Measurements from ENCODE around the gene TESK2.
"Not testable (repeated sequence)": the region's sequence is repeated elsewhere in the genome, so short reads cannot be mapped to it uniquely, and the experiment has no call there.

TESK2 gene, protein sequence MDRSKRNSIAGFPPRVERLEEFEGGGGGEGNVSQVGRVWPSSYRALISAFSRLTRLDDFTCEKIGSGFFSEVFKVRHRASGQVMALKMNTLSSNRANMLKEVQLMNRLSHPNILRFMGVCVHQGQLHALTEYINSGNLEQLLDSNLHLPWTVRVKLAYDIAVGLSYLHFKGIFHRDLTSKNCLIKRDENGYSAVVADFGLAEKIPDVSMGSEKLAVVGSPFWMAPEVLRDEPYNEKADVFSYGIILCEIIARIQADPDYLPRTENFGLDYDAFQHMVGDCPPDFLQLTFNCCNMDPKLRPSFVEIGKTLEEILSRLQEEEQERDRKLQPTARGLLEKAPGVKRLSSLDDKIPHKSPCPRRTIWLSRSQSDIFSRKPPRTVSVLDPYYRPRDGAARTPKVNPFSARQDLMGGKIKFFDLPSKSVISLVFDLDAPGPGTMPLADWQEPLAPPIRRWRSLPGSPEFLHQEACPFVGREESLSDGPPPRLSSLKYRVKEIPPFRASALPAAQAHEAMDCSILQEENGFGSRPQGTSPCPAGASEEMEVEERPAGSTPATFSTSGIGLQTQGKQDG

DNA sequence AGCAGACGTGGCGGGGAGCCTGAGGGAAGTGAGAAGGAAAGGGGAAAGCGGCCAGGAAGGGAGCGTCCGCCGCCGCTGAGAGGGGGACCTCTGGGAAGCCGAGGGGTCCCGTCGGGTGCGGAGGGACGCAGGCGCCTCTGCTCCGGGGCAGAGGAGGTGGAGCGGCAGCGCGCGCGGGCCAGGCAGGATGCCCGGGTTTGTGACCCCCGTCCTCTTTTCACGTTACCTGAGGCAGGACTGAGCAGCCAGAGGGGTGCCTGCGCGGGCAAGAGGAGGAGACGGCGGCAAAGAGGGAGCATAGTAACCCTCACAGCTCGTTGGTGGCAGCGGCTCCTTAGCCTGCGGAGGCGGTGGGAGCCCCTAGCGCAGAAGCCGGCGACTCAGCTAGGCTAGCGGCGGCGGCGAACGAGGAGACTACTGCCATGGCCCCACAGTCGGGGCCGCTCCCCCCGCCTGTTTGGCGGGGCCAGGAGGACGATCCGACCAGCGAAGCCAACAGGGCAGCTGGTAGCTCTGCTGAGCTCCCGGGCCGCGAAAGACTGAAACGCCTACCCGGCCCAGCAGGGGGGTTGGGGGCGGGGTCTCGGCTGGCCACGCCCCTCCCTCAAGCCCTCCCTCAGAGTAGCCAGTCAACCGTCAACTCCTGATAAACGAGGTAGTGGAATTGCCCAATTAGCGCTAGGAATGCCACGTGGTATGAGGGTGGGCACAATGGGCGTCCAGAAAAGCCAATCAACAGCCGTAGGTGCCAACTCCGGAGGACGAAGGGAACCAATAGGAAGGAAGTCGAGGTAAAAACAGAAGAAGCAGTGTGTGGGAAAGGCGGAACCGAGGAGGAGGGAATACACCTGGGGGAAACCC lies at the start of gene TESK2:
Gene TESK2, minus strand, starts transcription at position 538 of the 861 bp plus-strand sequence. CDS start 33,378 bp downstream, outside the sequence.
- DNase-seq, result peak; percentile 95 to 97

GRCh38 chr1:45536886-45537285 lies 45.9 kb upstream of the TESK2 start:
- DNase-seq, result no peak

DNA sequence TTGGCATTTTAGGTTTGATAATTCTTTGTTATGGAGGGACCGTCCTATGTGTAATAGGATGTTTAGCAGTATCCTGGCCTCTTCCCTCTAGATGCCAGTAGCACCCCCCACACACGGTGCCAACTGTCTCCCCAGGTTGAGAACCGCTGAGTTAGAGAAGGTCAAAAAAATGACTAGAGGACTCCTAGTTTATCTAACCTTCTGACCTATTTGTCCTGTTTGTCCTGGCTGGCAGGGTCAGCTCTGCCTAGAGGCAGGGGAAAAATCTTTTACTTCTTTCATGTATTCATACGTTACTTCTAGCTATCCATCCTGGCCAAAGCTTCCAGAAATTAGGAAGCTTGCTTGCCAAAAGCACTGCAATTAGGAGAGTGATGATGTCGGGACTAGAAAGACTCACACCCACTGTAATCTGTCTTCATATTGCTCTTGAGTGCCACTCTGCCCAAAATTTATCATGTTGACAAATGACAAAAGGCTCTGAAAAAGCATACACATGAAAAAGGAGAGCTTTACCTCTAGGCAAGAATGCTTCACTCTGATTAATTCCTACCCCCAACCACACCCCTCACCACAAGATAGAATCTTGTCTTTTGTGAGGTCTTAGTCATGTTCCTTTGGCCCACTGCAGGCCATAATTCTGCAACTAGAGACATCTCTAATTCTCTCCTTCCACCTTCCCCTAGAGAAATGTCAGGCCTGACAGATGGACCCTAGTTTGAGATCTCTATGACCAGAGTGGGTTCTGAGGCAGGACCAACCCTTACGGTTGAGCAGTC lies 45.2 kb upstream of the TESK2 start:
- no peak for DNase-seq

DNA sequence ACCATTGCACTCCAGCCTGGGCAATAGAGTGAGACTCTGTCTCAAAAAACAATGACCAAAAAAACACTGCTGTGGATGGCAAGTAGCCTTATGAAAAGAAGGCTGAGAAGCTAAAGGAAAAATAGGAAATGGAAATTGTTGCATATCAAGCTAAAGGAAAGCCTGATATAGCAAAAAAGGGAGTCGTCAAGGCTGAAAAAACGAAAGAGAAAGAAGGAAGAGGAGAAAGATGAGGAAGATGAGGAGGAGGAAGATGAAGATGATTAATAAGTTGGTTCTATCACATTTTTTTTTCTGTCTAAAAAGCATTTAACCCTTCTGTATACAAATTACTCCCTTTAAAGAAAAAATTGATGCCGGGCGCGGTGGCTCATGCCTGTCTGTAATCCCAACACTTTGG lies 40.9 kb upstream of the TESK2 start:
- DNase-seq, result no peak

DNA sequence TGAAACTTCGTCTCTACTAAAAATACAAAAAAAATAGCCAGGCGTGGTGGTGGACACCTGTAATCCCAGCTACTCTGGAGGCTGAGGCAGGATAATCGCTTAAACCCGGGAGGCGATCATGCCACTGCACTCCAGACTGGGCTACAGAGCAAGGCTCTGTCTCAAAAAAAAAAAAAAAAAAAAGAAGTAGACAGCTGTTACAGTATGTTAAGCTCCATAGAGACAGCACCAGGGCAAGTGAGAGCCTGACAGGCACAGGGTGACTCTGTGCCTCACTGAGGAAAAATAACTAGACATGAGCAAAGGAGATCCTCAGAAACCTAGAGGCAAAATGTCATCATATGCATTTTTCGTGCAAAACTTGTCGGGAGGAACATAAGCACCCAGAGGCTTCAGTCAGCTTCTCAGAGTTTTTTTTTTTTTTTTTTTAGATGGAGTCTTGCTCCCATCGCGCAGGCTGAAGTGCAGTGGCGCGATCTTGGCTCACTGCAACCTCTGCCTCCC lies 39.7 kb upstream of the TESK2 start:
- no peak for DNase-seq

- no peak for DNase-seq
Measured at GRCh38 chr1:45526135-45526644, 35.2 kb upstream of the TESK2 start.

GRCh38 chr1:45523975-45524374 lies 33.0 kb upstream of the TESK2 start:
- not testable (repeated sequence) for DNase-seq

DNA sequence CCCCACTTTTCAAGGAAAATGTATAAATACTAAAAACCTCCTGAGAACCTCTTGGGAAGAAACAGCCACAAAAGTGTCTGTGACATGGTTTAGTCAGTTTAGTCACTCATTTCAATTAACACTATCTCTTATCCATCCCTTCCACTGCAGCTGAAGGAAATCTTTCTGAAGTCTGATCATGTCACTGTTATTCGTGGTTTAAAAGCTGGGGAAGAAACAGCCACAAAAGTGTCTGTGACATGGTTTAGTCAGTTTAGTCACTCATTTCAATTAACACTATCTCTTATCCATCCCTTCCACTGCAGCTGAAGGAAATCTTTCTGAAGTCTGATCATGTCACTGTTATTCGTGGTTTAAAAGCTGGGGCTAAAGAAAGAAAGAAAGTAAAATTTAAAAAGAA lies 32.6 kb upstream of the TESK2 start:
- DNase-seq, result not testable (repeated sequence)

- no peak for DNase-seq
Measured at GRCh38 chr1:45522324-45523104, 31.6 kb upstream of the TESK2 start.

DNA sequence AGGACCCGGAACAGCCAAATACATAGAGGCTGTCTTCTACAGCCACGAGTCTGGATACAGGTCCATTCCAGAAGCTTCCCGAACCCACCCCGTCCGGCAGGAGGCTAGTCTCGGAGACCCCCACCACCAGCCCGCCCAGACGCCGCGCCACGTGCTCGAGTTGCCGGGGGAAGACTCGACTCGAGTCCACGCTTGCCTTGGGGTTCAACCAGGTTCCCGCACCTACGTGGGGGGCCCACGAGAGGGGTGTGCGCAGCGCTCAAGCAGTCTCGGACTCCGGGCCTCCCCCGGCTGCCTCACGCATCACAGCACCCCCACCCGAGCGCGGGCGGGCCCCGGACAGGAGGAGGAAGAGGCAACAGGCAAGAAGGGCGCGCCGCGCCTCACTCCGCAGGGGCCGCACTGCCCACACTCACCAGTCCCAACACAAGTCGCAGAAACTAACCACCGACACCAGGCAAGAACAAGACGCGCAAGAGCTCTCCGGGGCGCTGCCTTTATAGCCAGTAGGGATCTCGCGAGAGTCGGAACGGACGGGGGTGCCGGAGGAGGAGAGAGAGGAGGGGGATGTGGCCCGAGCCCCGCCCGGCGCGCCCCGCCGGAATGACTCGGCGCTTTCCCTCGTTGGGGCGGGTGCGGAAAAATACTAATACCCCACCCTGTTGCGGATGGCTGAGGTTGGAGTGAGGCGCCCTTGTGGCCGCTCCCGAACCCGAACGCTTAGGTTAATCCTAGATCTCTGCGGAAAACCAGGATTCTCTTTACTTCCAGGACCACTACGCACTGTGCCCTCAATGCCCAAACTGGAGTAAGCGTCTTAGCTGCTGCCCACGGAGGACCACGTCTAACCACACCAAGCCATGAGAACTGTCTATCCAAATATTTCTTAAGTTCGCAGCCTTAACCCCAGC lies 30.7 kb upstream of the TESK2 start, which contains the start of gene PRDX1:
Gene PRDX1, minus strand, starts transcription at position 472 of the 911 bp plus-strand sequence. CDS start 2,841 bp downstream, outside the sequence.
- peak; percentile 99 to 100 for DNase-seq

DNA sequence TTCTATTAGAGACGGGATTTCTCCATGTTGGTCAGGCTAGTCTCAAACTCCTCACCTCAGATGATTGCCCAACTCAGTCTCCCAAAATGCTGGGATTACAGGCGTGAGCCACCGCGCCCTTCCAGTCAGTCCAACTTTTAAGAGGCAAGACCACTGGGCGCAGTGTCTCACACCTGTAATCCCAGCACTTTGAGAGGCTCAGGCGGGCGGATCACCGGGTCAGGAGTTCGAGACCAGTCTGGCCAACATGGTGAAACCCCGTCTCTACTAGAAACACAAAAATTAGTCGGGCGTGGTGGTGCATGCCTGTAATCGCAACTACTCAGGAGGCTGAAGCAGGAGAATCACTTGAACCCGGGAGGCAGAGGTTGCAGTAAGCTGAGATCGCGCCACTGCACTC lies 28.8 kb upstream of the TESK2 start:
- DNase-seq, result not testable (repeated sequence)

DNA sequence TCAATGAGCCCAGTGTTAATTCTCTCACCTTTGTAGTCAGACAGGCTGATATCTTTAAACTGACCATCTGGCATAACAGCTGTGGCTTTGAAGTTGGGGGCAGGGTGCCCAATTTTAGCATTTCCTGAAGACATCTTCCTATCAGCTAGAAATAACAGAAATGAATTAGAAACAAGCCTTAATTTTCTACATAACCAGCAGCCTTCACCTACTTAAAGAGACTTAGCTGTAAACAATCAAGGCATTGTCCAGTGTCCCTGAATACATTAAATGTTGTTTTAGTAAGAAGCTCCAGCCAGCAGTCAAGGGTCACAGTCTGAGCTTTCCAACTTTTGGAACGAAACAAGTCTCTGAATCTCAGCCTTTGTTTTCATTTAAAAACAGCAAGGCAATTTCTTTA lies 27.9 kb upstream of the TESK2 start:
- DNase-seq, result no peak

- not testable (repeated sequence) for DNase-seq
Measured at GRCh38 chr1:45518366-45518765, 27.4 kb upstream of the TESK2 start.

GRCh38 chr1:45516465-45516864 lies 25.5 kb upstream of the TESK2 start:
- DNase-seq, result no peak

DNA sequence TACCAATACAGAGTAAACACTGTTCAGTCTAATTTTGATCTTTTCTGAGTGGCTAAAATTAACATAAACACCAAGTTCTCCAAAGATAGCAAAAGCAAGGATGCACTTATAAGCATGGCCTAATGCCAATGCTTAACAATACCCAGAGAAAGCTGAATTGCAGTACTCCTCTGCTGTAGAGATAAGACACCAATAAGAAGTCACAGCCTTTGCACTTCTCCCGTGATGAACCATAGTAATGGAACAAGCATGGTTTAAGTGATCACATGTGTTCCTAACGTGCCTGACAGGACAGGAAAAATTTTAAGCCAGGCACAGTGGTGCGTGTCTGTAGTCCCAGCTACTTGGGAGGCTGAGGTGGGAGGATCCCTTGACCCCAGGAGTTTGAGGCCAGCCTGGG lies 25.1 kb upstream of the TESK2 start:
- no peak for DNase-seq

DNA sequence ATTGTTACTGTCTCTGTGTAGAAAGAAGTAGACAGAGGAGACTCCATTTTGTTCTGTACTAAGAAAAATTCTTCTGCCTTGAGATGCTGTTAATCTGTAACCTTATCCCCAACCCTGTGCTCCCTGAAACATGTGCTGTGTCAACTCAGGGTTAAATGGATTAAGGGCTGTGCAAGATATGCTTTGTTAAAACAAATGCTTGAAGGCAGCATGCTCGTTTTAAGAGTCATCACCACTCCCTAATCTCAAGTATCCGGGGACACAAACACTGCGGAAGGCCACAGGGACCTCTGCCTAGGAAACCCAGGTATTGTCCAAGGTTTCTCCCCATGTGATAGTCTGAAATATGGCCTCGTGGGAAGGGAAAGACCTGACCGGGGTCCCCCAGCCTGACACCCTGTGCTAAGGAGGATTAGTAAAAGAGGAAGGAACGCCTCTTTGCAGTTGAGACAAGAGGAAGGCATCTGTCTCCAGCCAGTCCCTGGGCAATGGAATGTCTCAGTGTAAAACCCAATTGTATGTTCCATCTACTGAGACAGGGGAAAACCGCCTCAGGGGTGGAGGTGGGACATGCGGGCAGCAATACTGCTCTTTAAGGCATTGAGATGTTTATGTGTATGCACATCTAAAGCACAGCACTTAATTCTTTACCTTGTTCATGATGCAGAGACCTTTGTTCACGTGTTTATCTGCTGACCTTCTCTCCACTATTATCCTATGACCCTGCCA lies 22.7 kb upstream of the TESK2 start:
- not testable (repeated sequence) for DNase-seq

DNA sequence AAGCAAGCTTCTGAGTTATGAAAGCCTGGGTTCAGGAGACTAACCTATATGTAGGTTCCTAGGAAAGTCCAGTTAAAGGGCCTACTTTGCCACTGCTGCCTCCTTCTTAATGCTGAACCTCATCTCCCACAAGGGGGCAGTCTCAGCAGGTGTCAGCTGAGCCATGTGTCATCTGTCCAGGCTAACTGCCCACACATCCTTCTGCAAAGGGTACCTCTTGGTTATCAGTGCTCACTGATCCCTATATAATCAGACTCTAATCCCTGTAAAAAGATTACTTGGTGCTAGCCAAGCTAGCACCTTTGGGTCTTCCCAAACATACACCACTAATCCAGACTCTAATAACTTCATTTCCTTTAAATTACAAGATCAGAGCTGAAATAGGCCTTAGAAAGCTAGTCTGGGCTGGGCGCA lies 21.7 kb upstream of the TESK2 start:
- peak; percentile 67 to 74 for DNase-seq

DNA sequence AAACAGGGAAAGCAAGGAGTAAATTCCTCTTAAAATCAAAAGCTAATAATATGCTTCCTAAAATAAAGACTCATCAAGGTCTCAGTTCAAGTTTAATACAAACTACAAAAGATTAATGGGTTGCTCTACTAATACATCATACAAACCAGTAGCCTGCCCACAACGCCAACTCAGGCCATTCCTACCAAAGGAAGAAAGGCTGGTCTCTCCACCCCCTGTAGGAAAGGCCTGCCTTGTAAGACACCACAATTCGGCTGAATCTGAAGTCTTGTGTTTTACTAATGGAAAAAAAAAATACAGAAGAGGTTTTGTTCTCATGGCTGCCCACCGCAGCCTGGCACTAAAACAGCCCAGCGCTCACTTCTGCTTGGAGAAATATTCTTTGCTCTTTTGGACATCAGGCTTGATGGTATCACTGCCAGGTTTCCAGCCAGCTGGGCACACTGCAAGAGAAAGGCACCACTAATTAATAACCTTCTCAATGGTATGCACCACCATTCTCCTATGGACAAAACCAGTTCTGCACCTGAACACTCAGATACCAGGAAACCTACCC lies 20.1 kb upstream of the TESK2 start:
- no peak for DNase-seq

All from activated T-cell treated with anti-CD3 and anti-CD28 coated beads, Interleukin-2, amount 50 U/mL, for 48 hours (primary cell).